Measurements from ENCODE around the gene ZCCHC14. TPM values are rescaled to one million over a fixed set of nuclear protein-coding genes. Genes with fewer than 3 reads are reported as not detected.

ZCCHC14 gene
- total RNA-seq, 1 experiment from 2014 or later, result 37.8 TPM

GRCh38 chr16:87531418-87531817, 38.6 kb upstream of the ZCCHC14 start:
- TF ChIP-seq EGR1 (IDR thresholded peaks at IDR 0.05; ENCODE audit: low read depth), result no peak
- TF ChIP-seq SRF (IDR thresholded peaks at IDR 0.05; ENCODE audit: low read depth), result no peak
- TF ChIP-seq JUND (IDR thresholded peaks at IDR 0.05), result no peak
- TF ChIP-seq FOSL1 (IDR thresholded peaks at IDR 0.05; ENCODE audit: low read depth), result no peak
- TF ChIP-seq ELF1 (IDR thresholded peaks at IDR 0.05; ENCODE audit: borderline replicate concordance, low read depth), result no peak
- TF ChIP-seq ZFX (IDR thresholded peaks at IDR 0.05), result no peak
- no peak for TF ChIP-seq TCF7L2 (IDR thresholded peaks at IDR 0.05; ENCODE audit: borderline replicate concordance, extremely low read depth, insufficient read depth, insufficient read length)
- TF ChIP-seq POLR2A (IDR thresholded peaks at IDR 0.05; ENCODE audit: borderline replicate concordance, extremely low read depth, insufficient read depth, insufficient read length), result no peak
- no peak for TF ChIP-seq POLR2AphosphoS5 (IDR thresholded peaks at IDR 0.05; ENCODE audit: low read depth, low read length)
- TF ChIP-seq REST (IDR thresholded peaks at IDR 0.05; ENCODE audit: low read depth), result no peak
- TF ChIP-seq CBX3 (IDR thresholded peaks at IDR 0.05; ENCODE audit: low read depth), result no peak
- no peak for TF ChIP-seq EZH2 (IDR thresholded peaks at IDR 0.05)
- TF ChIP-seq SIN3A (IDR thresholded peaks at IDR 0.05; ENCODE audit: low read depth), result no peak
- no peak for TF ChIP-seq YY1 (IDR thresholded peaks at IDR 0.05; ENCODE audit: extremely low read depth, insufficient replicate concordance, low read depth, low read length)
- Histone ChIP-seq H3K9me2 (ENCODE audit: insufficient read depth) (no peaks in the 10 kb centered on the region), H3K4me3 (replicated peaks in 1 of 2; ENCODE audit: low read depth in 1 of 2, low read length in 2 of 2) (no peak overlapping the region), H3K9me3 (ENCODE audit: control insufficient read depth in 1 of 2, insufficient read depth in 1 of 2, low read depth in 1 of 2, low read length in 2 of 2) (no peaks in the 10 kb centered on the region), H3K27me3 (ENCODE audit: insufficient read depth, low read length) (peaks cover 20% of the 10 kb centered on the region; the same call in 1 of the 2 replicates), H2AFZ (ENCODE audit: low read depth, low read length, poor library complexity, severe bottlenecking) (no peak overlapping the region), H3K36me3 (ENCODE audit: control insufficient read depth in 1 of 2, insufficient read depth in 2 of 2, low read length in 2 of 2) (no peaks in the 10 kb centered on the region), H3K9ac (ENCODE audit: low read length) (no peak overlapping the region), H3K4me2 (ENCODE audit: low read length) (no peak overlapping the region), H3K27ac (ENCODE audit: low read depth, low read length) (no peak overlapping the region), H3K4me1 (ENCODE audit: control insufficient read depth in 1 of 2, insufficient read depth in 2 of 2, low read length in 2 of 2) (peaks cover 0 to 4% of the 10 kb centered on the region in 2 experiments; a peak in 1 of 4 replicates), H4K20me1 (ENCODE audit: insufficient read depth) (no peaks in the 10 kb centered on the region), H3K79me2 (ENCODE audit: insufficient read depth, low read length) (no peaks in the 10 kb centered on the region)
- ATAC-seq (no peak), DNase-seq (ENCODE audit: low read depth, low spot score) (no peak)
- ChIA-PET CTCF (no interaction called here), POLR2A (no interaction called here), RAD21 (ENCODE audit: low non-redundant PET in 1 of 2, low total read pairs in 2 of 2, uncharacterized antibody in 2 of 2, unreplicated experiment in 2 of 2) (no interaction called here)
- no TSS peak for BruUV-seq (replicated peaks)
- intact Hi-C loops (cut with micrococcal nuclease), result no loop called here

Measured in HCT116 (cell line).